GM18499 (cell line): ENCODE measurements around the gene CCDC137.
"Not testable (repeated sequence)": the region's sequence is repeated elsewhere in the genome, so short reads cannot be mapped to it uniquely, and the experiment has no call there.

ENCODE experiments used
- ATAC-seq: cut with Tn5 transposase; IDR thresholded peaks from one replicate; pipeline ENCODE4 v1.9.1; 2021; ENCODE audit warnings: moderate number of reproducible peaks; ENCODE audit not compliant: insufficient read depth, unreplicated experiment

CCDC137 gene

GRCh38 chr17:81648707-81649085 lies 17.8 kb upstream of the CCDC137 start:
- no peak for ATAC-seq

- ATAC-seq, result no peak
Observed at GRCh38 chr17:81650951-81651350, 15.6 kb upstream of the CCDC137 start.

DNA sequence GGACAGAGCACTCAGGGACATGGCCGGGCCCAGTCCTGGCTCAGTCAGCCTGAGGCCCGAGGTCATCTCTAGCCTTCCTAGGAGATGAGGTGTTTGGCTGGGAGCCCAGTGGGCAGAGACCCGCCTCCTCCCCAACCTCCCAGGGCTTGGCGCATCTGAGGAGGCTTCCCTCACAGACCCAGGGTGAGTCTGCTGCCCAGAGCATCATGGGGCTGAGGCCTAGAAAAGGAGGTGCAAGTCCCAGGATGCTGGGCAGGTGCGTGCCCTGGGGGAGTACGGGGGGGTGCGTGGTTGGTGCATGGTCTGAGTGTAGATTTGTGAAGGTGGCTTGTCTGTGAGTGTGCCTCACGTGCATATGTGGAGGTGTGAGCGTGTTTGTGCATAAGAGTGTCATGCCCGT lies 14.8 kb upstream of the CCDC137 start:
- no peak for ATAC-seq

DNA sequence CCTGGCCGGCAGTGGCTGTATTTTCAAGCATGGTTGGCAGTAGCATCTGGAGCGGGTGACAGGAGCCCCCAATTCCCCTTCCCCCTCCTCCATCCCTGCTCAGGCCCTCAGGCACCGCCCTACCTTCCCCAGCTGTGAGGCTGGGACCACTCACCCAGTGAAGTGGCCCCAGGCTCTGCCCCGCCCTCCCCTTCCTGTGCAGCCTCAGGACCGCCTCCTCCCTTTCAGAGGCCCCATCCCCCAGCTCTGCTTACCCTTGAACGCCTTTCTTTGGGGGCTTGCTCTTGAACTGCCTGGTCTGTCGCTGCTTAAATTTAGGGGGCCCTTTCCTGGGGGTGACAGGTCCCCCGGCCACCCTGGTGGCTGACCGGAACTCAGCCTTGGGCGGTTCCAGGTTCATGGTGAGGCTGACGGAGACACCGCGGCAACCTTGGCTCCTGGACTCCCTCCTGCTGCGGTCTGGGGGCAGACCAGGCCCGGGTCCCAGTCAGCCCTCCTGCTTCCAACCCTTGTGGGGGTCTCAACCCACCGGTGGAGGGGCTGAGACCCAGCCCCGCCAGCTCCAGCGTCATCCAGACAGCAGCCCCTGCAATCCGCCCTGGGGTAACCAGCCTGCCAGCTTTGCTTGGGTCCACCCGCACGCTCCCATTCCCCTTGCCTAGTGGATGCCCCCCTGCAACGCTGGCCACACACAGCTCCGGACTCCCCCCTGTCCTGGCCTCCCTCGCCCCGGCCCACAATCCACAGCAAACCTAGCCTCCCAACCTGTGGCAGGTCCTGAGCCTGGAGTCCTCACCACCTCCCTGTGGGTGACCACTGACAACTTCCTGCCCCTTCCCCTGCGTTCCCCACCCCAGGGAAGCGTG lies 13.4 kb upstream of the CCDC137 start:
- ATAC-seq, result no peak

- no peak for ATAC-seq
Observed at GRCh38 chr17:81655378-81656117, 11.0 kb upstream of the CCDC137 start.

DNA sequence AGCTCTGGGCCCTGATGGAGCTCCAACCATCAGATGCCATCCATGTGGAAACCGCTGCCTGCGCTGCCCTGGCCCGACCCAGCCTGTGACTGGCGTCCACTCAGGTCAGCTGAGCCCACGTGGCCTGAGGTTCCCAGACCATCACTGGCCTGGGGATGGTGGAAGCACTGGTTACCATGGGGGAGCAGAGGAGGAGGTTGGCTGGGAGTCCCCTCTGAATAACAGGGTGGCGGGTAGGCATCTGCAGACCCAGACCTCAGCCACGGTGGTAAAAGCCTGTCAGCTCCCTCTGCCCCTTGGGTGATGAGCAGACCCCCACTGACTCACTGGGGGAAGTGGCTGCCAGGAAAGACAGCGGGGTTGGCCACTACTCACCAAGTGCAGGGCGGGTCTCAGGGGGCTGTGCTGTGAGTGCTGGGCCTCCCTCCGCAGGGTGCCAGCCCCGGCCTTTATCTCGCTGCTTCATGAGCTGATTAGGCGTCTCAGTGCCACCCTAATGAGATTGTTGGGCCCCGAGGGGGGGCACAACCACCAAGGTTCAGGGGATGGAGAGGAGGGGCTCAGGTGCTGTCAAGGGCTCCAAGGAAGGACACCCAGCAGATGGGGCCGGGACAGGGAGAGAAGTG lies 10.3 kb upstream of the CCDC137 start, which contains the start of gene PDE6G:
TSS of gene PDE6G (minus strand) at position 425 of the 626 bp plus-strand sequence. CDS start 3,237 bp downstream, outside the sequence.
- no peak for ATAC-seq

GRCh38 chr17:81656835-81657234 lies 9.7 kb upstream of the CCDC137 start:
- no peak for ATAC-seq

- no peak for ATAC-seq
Observed at GRCh38 chr17:81659038-81659437, 7.5 kb upstream of the CCDC137 start.

DNA sequence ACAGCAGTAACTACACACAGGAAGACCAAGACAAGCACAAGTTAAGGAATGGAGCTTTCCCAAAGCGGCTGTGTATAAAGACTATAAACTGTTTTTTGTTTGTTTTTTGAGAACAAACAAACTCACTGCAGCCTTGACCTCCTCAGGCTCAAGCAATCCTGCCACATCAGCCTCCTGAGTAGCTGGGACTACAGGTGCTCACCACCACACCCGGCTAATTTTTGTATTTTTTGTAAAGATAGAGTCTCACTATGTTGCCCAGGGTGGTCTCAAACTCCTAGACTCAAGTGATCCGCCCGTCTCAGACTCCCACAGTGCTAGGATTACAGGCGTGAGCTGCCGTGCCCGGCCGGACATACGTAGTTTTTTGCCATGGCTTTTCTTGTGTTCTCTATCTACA lies 6.1 kb upstream of the CCDC137 start:
- no peak for ATAC-seq

- no peak for ATAC-seq
Observed at GRCh38 chr17:81662002-81662401, 4.5 kb upstream of the CCDC137 start.

- ATAC-seq, result no peak
Observed at GRCh38 chr17:81664051-81664470, 2.5 kb upstream of the CCDC137 start.

DNA sequence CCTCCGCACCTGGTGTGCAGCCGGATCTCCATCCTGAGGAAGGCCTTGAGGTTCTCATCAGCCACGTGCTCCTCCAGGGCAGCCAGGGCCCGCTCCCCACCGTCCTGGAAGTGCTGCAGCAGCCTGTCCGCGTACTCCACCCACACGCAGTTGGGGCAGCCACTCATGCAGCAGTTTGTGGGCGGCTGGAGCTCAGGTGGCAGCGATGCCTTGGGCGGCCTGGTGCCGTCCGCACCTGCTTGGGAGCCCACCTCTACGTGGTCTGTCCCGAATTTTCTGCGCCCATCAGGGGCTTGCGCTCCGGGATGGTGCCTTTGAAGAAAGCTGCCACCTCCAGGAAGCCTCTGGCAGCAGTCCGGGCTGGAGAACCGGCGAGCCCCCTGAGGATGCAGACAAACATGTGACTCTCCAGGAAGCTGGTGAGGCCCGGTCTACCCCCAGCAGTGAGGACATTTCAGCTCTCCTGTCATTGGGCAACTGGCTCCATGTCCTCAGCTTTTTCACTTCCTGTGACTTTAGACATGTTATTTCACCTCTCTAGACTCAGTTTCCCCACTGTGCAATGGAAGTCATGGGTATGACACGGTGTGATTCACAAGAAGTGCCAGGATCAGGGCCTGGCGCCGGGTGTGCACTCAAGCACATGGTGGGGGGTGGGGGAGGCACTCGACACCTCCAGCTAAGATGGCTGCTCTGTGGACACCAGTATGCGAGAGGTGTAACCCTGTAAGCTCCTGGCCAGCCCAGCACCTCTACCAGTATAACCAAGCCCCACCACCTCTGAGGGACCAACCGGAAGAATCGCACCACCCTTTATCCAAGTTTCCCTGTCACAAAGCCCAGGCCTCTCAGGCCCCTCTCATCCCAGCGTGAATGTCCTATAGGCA lies 1.1 kb upstream of the CCDC137 start:
- no peak for ATAC-seq

DNA sequence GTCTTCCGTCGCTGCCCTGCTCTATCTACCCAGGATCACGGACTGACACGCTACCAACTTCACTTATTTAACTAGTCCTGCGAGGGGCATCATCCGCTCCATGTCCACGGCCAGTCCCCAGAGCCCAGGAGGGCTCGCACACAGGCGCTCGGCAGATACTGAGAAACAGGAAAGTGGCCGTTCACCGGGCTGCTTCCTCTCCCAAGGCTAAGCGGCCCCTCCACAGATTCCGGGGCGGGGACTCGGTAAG lies 520 bp upstream of the CCDC137 start:
- ATAC-seq, result no peak

GRCh38 chr17:81667754-81668153 lies 1.2 kb downstream of the CCDC137 start:
- no peak for ATAC-seq

- no peak for ATAC-seq
Observed at GRCh38 chr17:81672504-81672903, 6.0 kb downstream of the CCDC137 start.

- no peak for ATAC-seq
Observed at GRCh38 chr17:81672954-81673353, 6.4 kb downstream of the CCDC137 start.

GRCh38 chr17:81673561-81674258 lies 7.2 kb downstream of the CCDC137 start:
- no peak for ATAC-seq

DNA sequence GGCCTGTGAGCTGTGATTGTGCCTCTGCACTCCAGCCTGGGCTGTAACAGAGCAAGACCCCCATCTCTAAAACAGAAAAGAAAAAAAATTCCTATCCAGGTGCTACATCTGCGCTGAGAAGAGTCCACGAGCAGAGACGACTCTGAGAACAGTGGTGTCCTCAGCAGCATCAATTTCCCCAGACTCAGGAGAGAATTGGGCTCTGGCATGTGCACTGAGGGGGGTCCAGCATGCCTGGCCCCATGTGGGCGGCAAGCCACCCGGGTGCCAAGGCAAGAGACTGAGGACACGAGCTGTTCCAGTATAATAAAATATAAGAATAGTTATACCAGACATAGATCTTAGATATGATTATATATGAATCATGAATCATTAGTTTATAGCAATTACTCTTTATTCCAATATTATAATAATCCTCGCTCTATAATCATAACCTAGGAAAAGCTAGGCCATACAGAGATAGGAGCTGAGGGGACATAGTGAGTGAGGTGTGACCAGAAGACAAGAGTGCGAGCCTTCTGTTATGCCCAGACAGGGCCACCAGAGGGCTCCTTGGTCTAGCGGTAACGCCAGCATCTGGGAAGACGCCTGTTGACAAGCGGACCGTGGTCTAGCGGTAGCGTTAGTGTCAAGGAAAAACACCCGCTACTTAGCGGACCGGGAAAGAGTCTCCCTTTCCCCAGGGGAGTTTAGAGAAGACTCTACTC lies 9.1 kb downstream of the CCDC137 start:
- not testable (repeated sequence) for ATAC-seq

- no peak for ATAC-seq
Observed at GRCh38 chr17:81676906-81677305, 10.4 kb downstream of the CCDC137 start.
